ENCODE measurements around the gene TRIM44.

GRCh38 chr11:35624781-35625180, 37.8 kb upstream of the TRIM44 start:
- no peak for TF ChIP-seq CTCF (conservative IDR thresholded peaks at IDR 0.05; ENCODE audit: low read length)
- no peak for TF ChIP-seq EZH2phosphoT487 (IDR thresholded peaks at IDR 0.05; ENCODE audit: borderline replicate concordance, low read depth, low read length)
